ENCODE measurements around the gene ECEL1.

The ECEL1 gene

DNA sequence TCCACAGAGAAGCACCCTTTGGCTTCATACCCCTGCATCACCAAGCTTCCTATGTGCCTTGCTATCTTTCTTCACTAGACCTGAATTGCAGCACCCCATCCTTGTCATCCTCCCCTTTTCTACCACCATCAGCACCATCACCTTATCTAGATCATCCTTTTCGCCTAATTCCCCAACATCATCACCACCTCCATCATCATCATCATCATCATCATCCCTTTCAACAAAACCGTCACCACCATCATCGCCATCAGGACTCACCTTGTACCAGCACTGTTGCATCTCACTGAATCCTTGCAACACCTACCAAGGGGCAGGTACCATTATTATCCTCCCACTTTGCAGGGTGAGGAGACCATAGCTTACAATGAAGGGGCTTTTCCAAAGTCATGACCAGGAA is 10.8 kb upstream of the ECEL1 start:
- no peak for DNase-seq (ENCODE audit: low read depth)

DNA sequence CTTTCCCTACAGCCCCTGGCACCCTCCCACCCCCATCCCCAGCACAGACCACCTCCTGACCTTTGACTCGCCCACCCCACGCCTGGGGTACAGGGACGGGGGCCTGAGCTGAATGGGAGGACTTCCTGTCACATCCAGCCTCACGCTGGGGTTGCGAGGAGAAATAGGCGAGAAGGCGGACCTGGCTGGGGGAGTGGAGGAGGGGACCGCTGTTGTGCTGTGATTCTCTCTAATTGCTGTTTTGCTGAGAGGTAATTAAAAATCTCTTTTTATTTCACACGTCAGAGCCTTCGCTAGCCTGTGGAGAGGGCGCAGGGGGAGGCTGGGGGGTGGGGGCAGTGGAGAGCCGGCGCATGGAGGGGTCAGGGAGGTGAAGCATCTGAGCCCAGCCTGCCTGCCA is 9.7 kb upstream of the ECEL1 start:
- DNase-seq (ENCODE audit: low read depth): no peak

DNA sequence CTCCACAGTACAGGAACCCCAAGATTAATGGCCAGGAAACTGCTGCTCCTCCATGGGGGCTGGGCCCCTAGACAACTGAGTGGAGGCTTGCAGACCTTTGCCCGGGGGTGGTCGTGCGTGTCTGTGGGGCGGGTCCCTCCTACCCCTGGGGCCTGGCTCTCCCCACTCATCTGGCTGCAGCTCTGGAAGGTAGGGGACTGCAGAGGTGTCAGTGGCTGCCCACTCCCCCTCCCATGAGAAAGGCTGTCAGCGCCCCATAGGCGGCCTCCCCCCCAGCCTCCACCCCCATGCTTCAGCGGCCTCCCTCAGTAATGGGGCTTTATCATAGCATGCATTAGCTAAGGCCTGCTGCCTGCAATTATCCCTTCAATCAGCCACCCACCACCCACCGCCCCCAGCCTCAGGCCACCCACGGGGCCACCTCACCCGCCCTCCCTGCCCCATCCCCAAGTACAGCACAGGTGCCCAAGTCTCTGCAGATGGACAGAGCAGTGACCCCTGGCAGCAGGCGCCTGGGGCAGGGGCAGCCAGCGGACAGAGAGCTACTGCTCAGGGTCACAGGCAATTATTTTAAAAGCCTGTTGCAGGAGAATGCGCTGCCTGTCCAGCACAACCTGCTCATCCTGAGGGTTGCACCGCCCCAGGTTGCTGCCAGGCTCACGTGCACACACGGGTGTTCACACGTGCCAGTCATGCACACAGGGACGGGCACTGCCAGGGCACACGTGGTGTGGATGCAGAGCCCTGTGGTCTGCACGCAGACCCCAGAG is 9.1 kb upstream of the ECEL1 start:
- no peak for DNase-seq (ENCODE audit: low read depth)

DNA sequence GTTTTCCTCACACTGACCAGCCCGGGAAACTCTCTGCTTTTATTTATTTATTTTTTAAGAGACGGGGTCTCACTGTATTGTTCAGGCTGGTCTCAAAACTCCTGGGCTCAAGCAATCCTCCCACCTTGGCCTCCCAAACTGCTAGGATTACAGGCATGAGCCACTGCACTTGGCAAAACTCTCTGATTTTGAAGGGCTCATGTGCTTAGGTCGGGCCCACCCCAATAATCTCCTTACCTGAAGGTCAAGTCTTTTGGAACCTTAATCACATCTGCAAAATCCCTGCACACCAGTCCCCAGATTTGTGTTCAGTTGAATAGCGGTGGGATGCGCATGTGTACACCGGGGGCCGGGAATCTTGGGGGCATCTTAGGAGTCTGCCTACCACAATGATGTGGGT is 7.7 kb upstream of the ECEL1 start:
- DNase-seq (ENCODE audit: low read depth): no peak

DNA sequence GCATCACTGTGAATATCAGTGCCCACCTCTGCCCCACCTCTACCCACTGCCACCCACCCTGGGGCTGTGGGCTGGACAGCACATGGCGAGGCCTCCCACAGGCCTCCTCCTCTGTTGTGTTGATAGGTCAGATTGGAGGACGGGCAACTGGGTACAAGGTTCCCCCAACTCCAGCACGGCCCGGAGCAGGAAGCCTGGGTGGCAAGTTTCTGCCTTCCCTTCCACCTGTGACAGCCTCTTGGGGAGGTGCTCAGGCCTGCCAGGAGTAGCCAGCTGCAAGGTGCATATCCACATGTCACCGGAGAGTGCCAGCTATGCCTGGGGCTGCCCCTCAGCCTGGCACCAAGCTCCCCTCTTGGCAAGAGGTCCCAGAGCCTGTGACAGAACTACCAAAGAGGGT is 6.9 kb upstream of the ECEL1 start:
- DNase-seq (ENCODE audit: low read depth): no peak

DNA sequence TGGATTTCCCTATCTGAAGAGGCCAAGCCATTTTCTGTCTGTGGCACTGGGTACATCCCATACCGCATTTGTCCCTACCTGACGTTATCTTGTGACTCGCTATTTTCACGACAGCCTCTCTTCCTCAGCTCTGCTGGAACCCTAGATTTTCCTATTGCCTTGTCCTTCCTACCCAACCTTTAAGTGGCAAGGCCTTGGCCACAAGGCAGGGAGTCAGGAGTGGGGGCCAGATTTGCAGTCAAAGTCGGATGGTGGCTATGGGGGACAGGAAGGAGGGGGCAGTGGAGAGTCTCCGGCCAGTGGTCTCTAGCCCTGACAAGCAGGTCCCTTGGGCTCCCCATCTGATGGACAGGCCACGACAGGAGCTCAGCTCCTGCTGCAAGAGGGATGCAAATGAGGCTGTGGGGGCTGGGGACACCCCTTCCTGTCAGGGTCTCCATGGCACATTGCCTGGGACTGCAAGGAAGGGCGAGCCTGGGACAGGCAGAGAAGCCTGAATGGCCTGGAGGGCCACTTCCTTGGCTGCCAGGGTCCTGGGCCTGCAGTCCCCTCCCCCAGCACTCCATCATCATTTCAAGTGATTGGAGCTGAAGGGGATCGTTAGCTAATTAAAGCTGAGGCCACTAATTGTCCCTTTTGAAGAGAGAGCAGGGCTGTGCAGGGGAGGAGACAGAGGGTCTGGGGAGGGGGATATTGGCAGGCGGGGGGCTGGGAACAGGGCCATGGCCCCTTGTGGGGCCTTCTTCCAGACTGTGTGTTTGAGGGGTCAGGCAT is 6.3 kb upstream of the ECEL1 start:
- DNase-seq (ENCODE audit: low read depth): no peak

DNA sequence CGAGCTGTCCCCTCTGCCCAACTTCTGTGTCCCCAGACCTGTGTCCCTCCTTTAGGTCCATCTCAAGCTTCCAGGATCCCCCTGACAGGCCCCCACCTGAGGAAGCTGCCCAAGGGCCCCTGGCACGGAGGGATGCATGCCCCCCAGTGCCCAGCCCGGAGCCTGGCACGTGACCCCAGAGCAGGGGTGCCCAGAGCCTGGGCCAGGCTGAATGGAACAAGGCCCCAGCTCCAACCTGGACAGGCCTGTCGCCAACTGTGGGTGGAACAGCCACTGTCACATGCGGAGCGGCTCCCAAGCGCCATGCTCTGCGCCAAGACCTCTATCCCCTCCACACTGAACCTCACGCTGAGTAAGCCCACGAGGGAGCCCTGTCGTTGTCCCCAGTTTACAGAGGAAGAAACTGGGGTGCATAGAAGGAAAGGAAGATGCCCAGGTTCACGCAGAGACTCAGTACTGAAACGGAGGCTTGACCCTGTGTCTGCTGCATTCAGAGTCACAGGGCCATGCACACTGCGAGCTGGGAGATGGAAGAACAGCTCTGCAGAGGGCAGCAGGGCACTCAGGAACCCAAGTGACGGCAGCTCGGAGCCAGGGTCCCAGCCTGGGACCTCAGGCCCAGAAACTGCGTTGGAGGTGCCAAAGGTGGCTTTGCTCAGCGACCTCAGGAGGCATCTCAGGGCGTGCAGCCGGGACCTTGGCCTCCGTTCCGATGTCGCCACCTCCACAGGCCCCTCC is 5.5 kb upstream of the ECEL1 start:
- no peak for DNase-seq (ENCODE audit: low read depth)

DNA sequence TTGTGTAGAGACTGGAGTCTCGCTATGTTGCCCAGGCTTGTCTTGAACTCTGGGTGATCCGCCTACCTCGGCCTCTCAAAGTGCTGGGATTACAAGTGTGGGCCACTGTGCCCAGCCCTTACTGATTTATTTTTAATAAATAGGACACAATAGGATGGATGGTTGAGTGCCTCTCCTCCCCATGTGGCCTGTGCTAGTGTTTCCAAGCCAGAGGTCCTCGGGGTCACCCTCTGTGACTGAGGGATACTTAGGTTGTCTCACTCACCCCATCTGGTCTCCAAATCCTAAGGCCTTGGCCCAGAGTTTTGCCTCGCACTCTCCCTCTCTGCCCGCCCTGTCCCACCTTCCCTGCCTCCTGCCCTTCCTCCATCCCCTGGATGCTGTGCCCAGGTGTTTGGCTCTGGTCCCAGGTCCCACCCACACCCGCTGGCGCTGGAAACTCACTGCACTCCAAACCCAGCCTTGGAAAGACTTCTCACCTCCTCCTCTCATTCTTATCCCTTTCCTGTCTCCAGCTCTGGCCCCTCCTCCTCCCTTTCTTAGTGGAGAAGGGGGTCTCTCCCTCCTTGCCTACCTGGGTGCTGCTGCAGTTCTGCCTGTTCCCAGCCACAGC is 4.7 kb upstream of the ECEL1 start:
- no peak for DNase-seq (ENCODE audit: low read depth)

DNA sequence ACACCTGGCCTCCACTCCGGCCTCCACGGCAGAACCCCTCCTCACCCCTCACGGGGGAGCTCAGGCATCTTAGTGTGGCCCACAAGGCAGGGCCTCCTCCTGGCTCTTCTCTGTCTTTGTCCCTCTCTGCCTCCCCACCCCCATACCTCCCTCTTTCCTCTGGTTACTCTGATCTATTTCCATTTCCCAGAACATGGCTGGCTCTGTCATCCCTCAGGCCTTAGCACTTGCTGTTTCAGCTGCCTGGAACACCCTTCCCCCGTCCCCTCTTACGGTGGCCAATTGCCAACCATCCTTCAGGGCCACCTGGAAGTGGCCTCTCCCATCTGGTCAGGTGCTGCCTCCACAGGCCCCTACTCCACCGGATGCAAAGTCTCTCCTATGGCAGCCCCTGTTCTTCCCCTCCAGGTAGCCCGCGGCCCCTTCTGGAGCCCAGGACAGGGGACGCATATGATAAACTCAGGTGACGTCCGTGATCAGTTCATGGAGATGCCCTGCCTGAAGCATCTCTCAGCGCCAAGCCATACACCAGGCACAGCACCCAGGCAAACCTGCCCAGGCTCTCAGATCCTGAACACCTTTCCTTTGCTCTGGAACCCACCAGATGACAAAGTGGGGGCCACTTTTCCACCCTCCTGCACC is 3.6 kb upstream of the ECEL1 start:
- DNase-seq (ENCODE audit: low read depth): no peak

DNA sequence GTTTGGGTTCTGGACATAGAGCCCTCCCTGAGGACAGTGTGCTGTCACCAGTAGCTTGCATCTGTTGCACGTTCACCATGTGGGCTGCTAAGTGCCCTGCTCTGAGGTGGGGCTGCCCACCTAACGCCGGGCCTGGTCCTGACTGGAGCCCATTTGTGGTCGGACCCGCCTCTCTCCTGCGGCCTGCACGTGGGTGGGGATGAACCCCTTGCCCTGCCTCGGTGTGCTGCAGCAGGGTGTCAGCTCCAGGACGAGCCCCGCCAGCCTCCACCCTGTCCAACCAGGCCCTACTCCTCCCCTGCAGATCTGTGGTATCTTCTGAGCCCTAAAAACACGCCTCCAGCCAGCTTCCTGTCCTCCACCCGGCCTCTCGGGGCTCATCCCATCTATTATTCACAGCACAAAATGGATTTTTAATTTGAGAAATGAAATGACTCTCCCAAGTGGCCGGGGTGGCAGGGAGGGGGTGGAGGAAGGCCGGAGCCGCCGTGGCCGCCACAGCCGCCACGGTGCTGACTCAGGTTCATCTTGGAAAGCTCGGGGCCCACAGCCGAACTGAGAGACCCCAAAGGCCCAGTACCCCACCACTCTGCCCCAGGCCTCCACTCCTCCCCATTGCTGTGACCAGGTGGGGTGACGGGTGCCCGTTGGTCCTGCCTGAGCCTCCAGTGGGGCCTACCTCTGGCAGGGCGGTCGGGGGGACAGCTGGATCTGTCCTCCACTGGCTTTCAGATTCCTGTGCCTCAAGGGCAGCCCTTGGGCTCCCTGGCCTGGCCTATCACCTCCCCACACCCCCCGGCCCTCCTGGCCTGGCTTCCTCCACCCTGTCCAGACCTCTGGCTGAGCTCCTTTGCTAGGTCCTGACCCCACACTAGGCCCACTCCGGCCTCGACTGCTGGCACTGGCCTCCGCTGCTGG is 2.8 kb upstream of the ECEL1 start:
- DNase-seq (ENCODE audit: low read depth): no peak

DNA sequence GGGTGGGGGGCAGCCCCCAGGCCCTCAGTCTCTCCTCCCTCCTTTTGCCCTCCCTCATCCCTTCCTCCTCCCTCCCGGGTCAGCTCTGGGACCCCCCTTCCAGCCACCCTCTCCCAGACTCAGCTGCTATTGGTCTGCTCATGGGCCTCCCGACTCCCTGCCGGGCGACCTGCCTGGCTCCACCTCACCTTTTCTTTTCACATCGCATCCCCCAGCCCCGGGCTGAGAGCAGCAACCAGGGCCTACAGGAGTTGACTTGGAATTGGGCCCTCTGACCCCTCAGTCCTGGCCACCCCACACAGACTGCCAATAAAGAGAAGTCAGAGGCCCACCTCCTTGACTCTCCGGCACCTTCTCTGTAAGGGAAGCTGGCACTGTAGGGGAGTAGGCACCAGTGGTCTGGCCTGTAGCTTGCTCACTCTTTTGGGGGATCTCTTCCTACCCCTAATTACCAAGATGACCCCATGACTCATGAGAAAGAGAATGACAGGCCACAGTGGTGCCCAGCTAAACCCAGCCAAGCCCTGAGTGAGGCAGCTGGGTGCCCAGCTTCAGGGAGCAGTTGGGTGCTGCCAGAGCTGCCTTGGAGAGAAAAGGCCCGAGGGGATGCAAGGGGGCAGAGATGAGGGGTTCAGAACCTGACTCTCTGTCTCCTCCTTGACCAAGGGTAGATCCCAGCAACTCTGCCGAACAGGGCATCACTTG is 2.0 kb upstream of the ECEL1 start:
- DNase-seq (ENCODE audit: low read depth): no peak

DNA sequence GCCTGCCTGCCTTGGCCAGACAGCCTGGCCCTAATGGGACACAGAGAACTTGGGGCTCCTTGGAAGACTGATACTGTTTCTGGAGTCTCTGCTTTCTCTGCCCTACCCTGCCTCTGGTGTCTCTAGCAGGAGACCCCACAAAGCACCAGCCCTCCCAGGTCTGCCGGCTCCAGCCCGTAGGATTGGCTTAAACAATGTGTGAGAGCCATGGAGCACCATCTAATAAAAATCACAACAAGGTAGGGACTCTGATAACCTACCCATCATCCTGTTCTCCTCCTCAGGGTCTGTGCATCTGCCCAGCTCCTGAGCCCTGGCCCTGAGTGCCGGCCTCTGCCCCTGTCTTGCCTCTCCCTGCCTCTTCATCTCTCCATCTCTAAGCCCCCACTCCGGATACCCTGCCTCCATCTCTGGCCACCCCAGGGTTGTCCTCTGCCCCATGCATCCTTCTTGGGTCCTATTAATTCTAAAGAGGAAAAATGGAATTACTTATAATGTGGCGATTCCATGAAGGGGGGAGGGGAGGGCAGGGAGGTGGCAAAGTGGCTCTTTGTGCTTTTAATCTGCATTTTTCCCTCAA is 1.2 kb upstream of the ECEL1 start:
- DNase-seq (ENCODE audit: low read depth): no peak

DNA sequence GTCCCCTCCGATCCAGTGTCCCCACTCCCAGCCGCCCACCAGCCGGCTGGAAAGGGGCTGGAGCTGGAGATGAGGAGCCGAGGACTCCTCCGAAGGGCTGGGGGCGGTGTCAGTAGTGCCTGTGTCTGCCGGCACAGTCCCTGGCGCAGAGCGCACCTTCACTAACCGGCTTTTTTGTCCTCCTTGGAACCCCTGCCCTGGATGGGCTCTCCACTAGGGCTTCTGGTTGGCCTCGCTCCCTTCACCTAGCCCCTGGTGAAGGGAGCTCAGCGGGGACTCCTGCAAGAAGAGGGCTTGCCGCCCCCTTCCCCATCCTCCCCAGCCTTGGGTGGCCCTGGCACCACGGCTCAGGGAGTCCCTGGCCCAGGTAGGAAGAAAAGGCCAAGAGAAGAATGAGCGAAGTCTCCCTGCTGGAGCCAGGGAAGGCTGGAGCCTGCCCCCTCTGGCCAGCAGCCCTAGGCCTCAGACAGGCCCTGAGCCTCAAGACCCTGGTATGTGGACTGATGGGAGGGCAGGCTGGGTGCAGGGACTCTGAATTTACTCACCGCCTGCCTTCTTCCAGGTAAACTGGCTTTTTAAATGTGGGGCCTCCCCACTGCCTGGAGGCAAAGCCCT is 570 bp upstream of the ECEL1 start:
- no peak for DNase-seq (ENCODE audit: low read depth)

DNA sequence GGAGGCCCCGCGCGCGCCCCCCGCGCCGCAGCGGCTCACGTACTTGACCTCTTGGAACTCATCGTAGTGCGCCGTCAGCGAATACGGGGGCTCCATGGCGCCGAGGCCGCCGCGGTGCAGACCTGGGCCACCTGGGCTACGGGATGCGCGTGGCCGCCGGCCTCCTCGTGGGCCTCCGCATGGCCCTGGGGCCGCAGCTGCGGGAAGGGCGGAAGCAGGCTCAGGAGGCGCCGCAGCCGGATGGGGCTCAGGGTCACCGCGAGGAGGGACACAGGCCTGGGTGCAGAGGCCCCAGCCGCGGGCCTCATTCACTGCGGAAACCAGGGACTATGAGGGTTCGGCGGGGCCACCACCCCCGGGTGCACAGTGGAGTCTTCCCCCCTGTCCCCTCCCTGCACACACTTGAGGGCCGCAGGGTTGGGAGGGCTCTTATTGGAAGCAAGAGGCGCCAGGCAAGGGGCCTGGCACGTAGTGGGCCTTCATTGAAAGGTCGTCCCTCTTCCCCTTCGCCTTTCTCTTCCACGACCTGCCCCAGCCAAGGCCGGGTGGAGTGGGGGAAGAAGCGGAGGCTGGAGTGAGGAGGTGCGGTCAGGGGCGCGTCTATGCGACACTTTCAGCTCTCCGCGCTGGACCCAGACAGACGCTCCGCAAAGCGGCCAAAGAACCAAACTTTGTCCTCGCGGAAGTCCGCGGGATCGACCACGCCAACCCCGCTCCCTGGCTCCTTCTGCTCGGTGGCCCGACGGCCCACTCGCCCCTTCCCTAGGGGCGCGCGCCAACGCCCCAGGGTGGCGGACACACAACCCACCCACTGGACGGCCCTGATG is 863 bp downstream of the ECEL1 start:
- no peak for DNase-seq (ENCODE audit: low read depth)

DNA sequence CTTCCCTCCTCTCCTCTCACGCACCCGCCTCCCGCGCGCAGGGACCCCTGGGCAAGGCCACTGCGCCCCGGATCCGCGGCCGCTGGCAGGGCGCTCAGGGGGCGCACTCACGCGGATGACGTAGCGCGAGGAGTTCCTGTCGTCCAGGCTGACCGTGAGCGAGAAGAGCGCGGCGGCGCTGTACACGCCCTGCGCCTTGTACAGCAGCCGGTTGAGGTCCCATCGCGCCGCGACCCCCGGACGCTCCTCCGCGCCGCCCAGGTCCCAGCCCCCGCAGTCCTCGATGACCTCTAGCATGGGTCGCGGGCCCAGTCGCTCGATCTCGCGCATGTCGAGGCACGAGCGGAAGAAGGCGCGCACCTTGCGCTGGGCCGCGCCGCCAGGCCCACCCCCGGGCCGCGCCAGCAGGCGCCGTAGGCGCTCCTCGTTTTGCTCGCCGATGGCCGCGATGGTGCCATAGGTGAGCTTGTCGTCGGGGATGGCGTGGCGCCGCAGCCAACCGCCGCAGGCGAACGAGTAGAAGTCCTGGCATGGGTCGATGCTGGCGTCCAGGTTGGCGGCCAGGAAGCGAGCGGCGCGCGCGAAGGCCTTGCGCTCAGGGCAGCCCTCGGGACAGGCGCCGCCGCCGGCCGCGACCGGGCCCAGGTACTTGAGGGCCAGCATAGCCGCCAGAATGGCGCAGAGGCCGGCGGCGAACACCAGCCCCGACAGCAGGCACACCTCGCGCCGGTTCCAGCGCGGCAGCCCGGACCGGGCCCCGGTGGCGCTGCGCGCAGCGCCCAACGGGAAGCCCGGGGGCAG is 1.7 kb downstream of the ECEL1 start:
- DNase-seq (ENCODE audit: low read depth): no peak

DNA sequence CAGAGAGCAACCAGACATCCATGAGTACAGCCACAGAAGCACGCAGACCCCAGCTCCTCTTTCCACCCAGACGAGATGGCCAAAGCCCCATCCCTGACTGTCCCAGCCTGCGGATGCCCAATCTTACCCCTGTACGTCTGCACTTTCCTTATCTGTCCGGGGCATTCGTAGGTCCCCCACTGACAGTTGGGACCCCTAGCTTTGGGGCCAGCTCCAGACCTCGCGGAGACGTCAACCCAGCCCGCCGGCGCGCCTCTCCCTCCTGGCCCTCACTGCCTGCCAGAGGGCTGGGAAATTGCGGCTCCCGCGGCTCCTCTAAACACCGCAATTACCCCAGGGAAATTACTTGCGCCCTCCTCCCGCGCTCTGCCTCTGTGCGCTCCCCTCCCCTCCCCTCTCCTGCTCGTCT is 2.3 kb downstream of the ECEL1 start:
- DNase-seq (ENCODE audit: low read depth): no peak

DNA sequence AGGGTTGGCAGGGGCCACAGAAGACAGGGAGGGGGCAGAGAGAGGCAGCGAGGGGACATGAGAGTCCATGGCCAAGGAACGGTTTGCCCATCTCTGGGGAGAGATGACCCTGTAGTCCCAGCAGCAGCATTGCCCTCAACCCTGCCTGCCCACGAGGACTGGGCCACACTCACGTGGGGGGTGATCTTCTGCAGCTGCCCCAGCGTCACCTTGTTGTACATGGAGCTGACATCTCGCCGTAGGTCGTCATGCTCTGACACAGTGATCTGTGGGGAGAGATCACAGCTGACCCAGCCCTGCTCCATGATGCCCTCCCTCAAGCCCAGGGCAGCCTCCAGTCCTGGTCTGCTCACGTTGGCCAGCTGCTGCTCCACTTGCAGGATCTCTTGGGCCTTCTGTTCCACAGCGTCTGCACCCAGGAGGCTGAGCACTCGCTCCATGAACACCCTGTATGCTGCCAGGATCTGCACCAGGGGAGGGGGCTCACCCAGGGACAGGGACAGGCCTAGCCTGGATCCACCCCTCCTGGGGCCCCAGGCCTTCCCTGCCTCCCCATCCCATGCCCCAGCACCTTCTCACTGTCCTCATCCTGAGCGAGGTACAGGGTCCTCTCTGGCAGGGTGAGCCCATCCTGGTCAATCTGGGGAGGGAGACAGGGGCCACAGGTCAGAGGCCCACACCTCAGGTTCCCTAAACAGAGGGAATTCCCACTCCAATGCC is 2.8 kb downstream of the ECEL1 start:
- DNase-seq (ENCODE audit: low read depth): no peak
